ENCODE results near the gene DDX5. TPM values are rescaled to one million over a fixed set of nuclear protein-coding genes. Genes with fewer than 3 reads are reported as not detected.

DDX5 gene
- total and polyA plus RNA-seq, 2 of the 13 experiments (the other 11 are each of a cell fraction or from before 2014, with no cell fraction given) = 503 to 684 TPM

DNA sequence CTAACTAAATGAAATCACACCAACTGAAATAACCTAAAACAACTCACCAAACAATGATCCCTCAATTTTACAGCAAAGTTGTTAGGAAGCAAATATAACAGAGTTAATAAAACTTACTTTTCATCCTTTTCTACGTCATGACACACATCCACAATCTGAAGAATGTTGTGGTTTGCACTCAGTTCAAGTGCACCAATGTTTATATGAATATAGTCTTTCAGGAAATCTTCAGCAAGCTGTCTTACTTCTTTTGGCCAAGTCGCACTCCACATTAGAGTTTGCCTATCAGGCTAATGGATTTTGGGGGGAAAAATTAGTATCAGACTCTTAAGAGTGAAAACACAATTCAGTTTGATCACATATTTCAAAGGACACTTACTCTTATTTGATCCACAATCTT is 3.3 kb downstream of the DDX5 start:
- no peak for FAIRE-seq

More for the DNA sequence above, 3.3 kb downstream of the DDX5 start:
- ChIA-PET POLR2A (no interaction called here), CTCF (ENCODE audit: low intra/inter-chr PET ratio, low total read pairs) (no interaction called here)
- TF ChIP-seq, protein P1, sequence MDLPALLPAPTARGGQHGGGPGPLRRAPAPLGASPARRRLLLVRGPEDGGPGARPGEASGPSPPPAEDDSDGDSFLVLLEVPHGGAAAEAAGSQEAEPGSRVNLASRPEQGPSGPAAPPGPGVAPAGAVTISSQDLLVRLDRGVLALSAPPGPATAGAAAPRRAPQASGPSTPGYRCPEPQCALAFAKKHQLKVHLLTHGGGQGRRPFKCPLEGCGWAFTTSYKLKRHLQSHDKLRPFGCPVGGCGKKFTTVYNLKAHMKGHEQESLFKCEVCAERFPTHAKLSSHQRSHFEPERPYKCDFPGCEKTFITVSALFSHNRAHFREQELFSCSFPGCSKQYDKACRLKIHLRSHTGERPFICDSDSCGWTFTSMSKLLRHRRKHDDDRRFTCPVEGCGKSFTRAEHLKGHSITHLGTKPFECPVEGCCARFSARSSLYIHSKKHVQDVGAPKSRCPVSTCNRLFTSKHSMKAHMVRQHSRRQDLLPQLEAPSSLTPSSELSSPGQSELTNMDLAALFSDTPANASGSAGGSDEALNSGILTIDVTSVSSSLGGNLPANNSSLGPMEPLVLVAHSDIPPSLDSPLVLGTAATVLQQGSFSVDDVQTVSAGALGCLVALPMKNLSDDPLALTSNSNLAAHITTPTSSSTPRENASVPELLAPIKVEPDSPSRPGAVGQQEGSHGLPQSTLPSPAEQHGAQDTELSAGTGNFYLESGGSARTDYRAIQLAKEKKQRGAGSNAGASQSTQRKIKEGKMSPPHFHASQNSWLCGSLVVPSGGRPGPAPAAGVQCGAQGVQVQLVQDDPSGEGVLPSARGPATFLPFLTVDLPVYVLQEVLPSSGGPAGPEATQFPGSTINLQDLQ (CRISPR knock-in tag; IDR thresholded peaks at IDR 0.05) = no peak
- TF ChIP-seq CREB1 (IDR thresholded peaks at IDR 0.05) (no peak), CREB1 (CRISPR knock-in tag; IDR thresholded peaks at IDR 0.05) (no peak; the same call in 1 of the 2 replicates), AGO2 (optimal IDR thresholded peaks at IDR 0.05; ENCODE audit: low read depth, low read length) (peak; percentile 39), RFX5 (IDR thresholded peaks at IDR 0.05; ENCODE audit: low read depth, low read length) (no peak), ZNF260 (CRISPR knock-in tag; IDR thresholded peaks at IDR 0.05; ENCODE audit: borderline replicate concordance, low read depth) (no peak), TOPORS (CRISPR knock-in tag; IDR thresholded peaks at IDR 0.05) (no peak), PRMT3 (CRISPR knock-in tag; IDR thresholded peaks at IDR 0.05; ENCODE audit: borderline replicate concordance, low read depth) (no peak), ZNF564 (CRISPR knock-in tag; IDR thresholded peaks at IDR 0.05) (no peak), THYN1 (CRISPR knock-in tag; IDR thresholded peaks at IDR 0.05; ENCODE audit: borderline replicate concordance, low read depth) (no peak), ZNF143 (CRISPR knock-in tag; IDR thresholded peaks at IDR 0.05) (no peak), RBFOX2 (IDR thresholded peaks at IDR 0.05; ENCODE audit: low read depth, low read length) (0 out of 2 replicates have a peak, but pooled peaks have one; percentile 19), ZNF589 (CRISPR knock-in tag; conservative IDR thresholded peaks at IDR 0.05) (0 out of 2 replicates have a peak, but pooled peaks have one; percentile 30)
- H3K4me3 ChIP-seq (replicated peaks in 1 of 3; ENCODE audit: insufficient read depth in 1 of 3, low read depth in 2 of 3, low read length in 3 of 3) = no peak overlapping the region
- no peak for DNase-seq (ENCODE audit: low spot score)
- H3K36me3 ChIP-seq (replicated peaks in 1 of 2; ENCODE audit: control insufficient read depth in 1 of 2, insufficient read depth in 2 of 2, low read length in 2 of 2) = peaks cover 26 to 56% of the 10 kb centered on the region in 2 experiments
- H3K27ac ChIP-seq (ENCODE audit: extremely low read length, insufficient read depth, low read length) = no peak overlapping the region
- intact Hi-C loops (cut with micrococcal nuclease; ENCODE audit: unreplicated experiment) = no loop called here
- no peak overlapping the region for H3K9ac ChIP-seq (ENCODE audit: insufficient read depth, low read depth, low read length)
- BruUV-seq (replicated peaks) = no TSS peak
- no peaks in the 10 kb centered on the region for H3K9me3 ChIP-seq (ENCODE audit: low read length)
- peaks cover 0 to 3% of the 10 kb centered on the region in 2 experiments; a peak in 1 of 5 replicates for H3K27me3 ChIP-seq (ENCODE audit: control insufficient read depth in 1 of 2, insufficient read depth in 2 of 2, low read length in 2 of 2)
- H3K4me1 ChIP-seq (ENCODE audit: insufficient read depth, low read length) = peaks cover 68% of the 10 kb centered on the region
- peaks cover 62% of the 10 kb centered on the region for H4K20me1 ChIP-seq (ENCODE audit: insufficient read depth, low read length)
- no peak overlapping the region for H3K4me2 ChIP-seq (ENCODE audit: low read depth, low read length)
- ATAC-seq = no peak
- peaks cover 43% of the 10 kb centered on the region for H3K79me2 ChIP-seq (ENCODE audit: insufficient read depth, low read length)
- H2AFZ ChIP-seq (ENCODE audit: low read length) = no peak overlapping the region
- in situ Hi-C loops (cut with HindIII; ENCODE audit: extremely low pct_ligation_motif_present, low pct_unique_long_range_greater_than_20kb) = loop anchor here (10.0 kb wide), 1 partner anchor 658 kb away; the partner anchor contains the start of gene SMARCD2
- WGBS (ENCODE audit: low lambda C conversion rate) = 100% methylated on average over 2 of the region's 2 CpGs

Data from HepG2 (cell line).